A549 (cell line): Measurements from ENCODE around the gene C3orf52.

Experiments
- BCL3 ChIP-seq: fragments of >200 bp; sonication (Bioruptor Twin); formaldehyde crosslinking; IDR thresholded peaks from 3 replicates; pipeline ENCODE4 v1.6.1; 2016
- NR3C1 ChIP-seq: fragments of >200 bp; sonication (Bioruptor Twin); formaldehyde crosslinking; IDR thresholded peaks from 3 replicates; pipeline ENCODE4 v1.6.1; 2017

GRCh38 chr3:112115161-112115739 lies 29.1 kb downstream of the C3orf52 start:
- no peak for TF ChIP-seq NR3C1
- TF ChIP-seq BCL3 = no peak
